ENCODE results near the gene ARMCX6.
"Not testable (repeated sequence)": the region's sequence is repeated elsewhere in the genome, so short reads cannot be mapped to it uniquely, and the experiment has no call there.

Gene ARMCX6

GRCh38 chrX:101605728-101606127, 12.1 kb downstream of the ARMCX6 start:
- no peaks in the 10 kb centered on the region for H3K27me3 ChIP-seq (ENCODE audit: insufficient read depth, low read length)
- H3K79me2 ChIP-seq (ENCODE audit: control insufficient read depth, insufficient read depth, low read length, unreplicated experiment): no peaks in the 10 kb centered on the region
- H3K36me3 ChIP-seq (ENCODE audit: insufficient read depth, low read length): no peaks in the 10 kb centered on the region
- H3K27ac ChIP-seq (ENCODE audit: low read depth, low read length): no peak overlapping the region
- no peak overlapping the region for H3K4me3 ChIP-seq (ENCODE audit: low read depth, low read length)
- no peak overlapping the region for H2AFZ ChIP-seq (ENCODE audit: low read length, unreplicated experiment)
- no peaks in the 10 kb centered on the region for H3K4me1 ChIP-seq (ENCODE audit: control insufficient read depth, insufficient read depth, low read length, unreplicated experiment)

GRCh38 chrX:101605146-101605545, 12.7 kb downstream of the ARMCX6 start:
- no peak overlapping the region for H3K4me3 ChIP-seq (ENCODE audit: low read depth, low read length)
- no peaks in the 10 kb centered on the region for H3K4me1 ChIP-seq (ENCODE audit: control insufficient read depth, insufficient read depth, low read length, unreplicated experiment)
- no peak overlapping the region for H2AFZ ChIP-seq (ENCODE audit: low read length, unreplicated experiment)
- no peaks in the 10 kb centered on the region for H3K27me3 ChIP-seq (ENCODE audit: insufficient read depth, low read length)
- H3K79me2 ChIP-seq (ENCODE audit: control insufficient read depth, insufficient read depth, low read length, unreplicated experiment): no peaks in the 10 kb centered on the region
- no peaks in the 10 kb centered on the region for H3K36me3 ChIP-seq (ENCODE audit: insufficient read depth, low read length)
- no peak overlapping the region for H3K27ac ChIP-seq (ENCODE audit: low read depth, low read length)

- no peaks in the 10 kb centered on the region for H3K36me3 ChIP-seq (ENCODE audit: insufficient read depth, low read length)
- H3K4me3 ChIP-seq (ENCODE audit: low read depth, low read length): no peak overlapping the region
- no peaks in the 10 kb centered on the region for H3K4me1 ChIP-seq (ENCODE audit: control insufficient read depth, insufficient read depth, low read length, unreplicated experiment)
- H2AFZ ChIP-seq (ENCODE audit: low read length, unreplicated experiment): no peak overlapping the region
- H3K79me2 ChIP-seq (ENCODE audit: control insufficient read depth, insufficient read depth, low read length, unreplicated experiment): no peaks in the 10 kb centered on the region
- H3K27me3 ChIP-seq (ENCODE audit: insufficient read depth, low read length): 0 out of 2 replicates have a peak, but pooled peaks cover 1% of the 10 kb centered on the region
- no peak overlapping the region for H3K27ac ChIP-seq (ENCODE audit: low read depth, low read length)
Measured at GRCh38 chrX:101602077-101602476, 15.7 kb downstream of the ARMCX6 start.

GRCh38 chrX:101599592-101599991, 18.2 kb downstream of the ARMCX6 start:
- not testable (repeated sequence) for H3K4me1 ChIP-seq (ENCODE audit: control insufficient read depth, insufficient read depth, low read length, unreplicated experiment); H3K36me3 ChIP-seq (ENCODE audit: insufficient read depth, low read length); H2AFZ ChIP-seq (ENCODE audit: low read length, unreplicated experiment); H3K79me2 ChIP-seq (ENCODE audit: control insufficient read depth, insufficient read depth, low read length, unreplicated experiment); H3K27ac ChIP-seq (ENCODE audit: low read depth, low read length); H3K4me3 ChIP-seq (ENCODE audit: low read depth, low read length); H3K27me3 ChIP-seq (ENCODE audit: insufficient read depth, low read length)

GRCh38 chrX:101595739-101596419, 21.9 kb downstream of the ARMCX6 start:
- Histone ChIP-seq H3K79me2 (ENCODE audit: control insufficient read depth, insufficient read depth, low read length, unreplicated experiment) (no peaks in the 10 kb centered on the region), H3K27ac (ENCODE audit: low read depth, low read length) (no peak overlapping the region), H3K27me3 (ENCODE audit: insufficient read depth, low read length) (peaks cover 9% of the 10 kb centered on the region; the same call in 1 of the 2 replicates), H2AFZ (ENCODE audit: low read length, unreplicated experiment) (no peak overlapping the region), H3K4me3 (ENCODE audit: low read depth, low read length) (no peak overlapping the region), H3K36me3 (ENCODE audit: insufficient read depth, low read length) (no peaks in the 10 kb centered on the region), H3K4me1 (ENCODE audit: control insufficient read depth, insufficient read depth, low read length, unreplicated experiment) (no peaks in the 10 kb centered on the region)

All from ACC112 (cell line).